Measurements from ENCODE around the gene STAT6. TPM values are rescaled to one million over a fixed set of nuclear protein-coding genes. Genes with fewer than 3 reads are reported as not detected.

STAT6 gene
- total and polyA plus RNA-seq, 2 of the 8 experiments (the other 6 are each of a cell fraction or from before 2014, with no cell fraction given), result 32.9 to 38.7 TPM

DNA sequence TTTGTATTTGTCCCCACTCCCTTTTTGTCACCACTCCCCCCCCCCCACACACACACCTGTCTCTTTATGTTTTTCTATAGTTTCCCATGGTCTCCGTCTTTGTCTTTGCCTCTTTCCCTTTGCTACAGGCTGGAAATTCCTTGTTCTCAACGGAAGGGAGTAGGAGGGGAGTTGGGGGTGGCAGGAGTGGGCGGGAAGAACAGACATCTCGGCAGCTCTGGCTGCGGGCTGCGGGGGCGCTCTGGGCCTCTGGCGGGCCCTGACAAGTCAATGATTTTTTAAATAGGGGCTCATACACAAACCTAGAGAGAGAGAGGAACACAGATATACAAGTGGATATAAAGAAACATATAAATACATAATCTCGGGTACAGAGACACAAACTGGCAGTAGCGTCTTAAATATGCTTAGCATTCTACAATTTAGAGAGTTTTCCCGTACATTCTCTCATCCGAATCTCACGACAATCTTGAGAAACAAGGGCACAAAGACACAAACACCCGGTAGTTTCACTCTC lies 24.6 kb downstream of the STAT6 start (continued):
- no peak for TF ChIP-seq CHD7 (IDR thresholded peaks at IDR 0.05; ENCODE audit: insufficient replicate concordance, low read length)
- no peak for TF ChIP-seq YY1 (IDR thresholded peaks at IDR 0.05; ENCODE audit: low read depth, low read length)
- TF ChIP-seq RAD21 (IDR thresholded peaks at IDR 0.05 in 1 of 2, conservative IDR thresholded peaks at IDR 0.05 in 1 of 2; ENCODE audit: low read depth in 2 of 2, low read length in 2 of 2), result peak; percentile 10 to 14; a peak in 2 of 4 replicates
- TF ChIP-seq JUND (IDR thresholded peaks at IDR 0.05; ENCODE audit: low read length), result no peak
- TF ChIP-seq CBX5 (IDR thresholded peaks at IDR 0.05; ENCODE audit: low read depth, low read length), result no peak
- TF ChIP-seq EGR1 (IDR thresholded peaks at IDR 0.05; ENCODE audit: borderline replicate concordance, low read depth, low read length), result peak; percentile 89

Measured in H1 (cell line).